ENCODE measurements around the gene HDC. TPM values are rescaled to one million over a fixed set of nuclear protein-coding genes. Genes with fewer than 3 reads are reported as not detected.

Gene HDC
- total and polyA plus RNA-seq, 11 donors, result 0.18 to 0.97 (median 0.39) TPM; not detected in 3

DNA sequence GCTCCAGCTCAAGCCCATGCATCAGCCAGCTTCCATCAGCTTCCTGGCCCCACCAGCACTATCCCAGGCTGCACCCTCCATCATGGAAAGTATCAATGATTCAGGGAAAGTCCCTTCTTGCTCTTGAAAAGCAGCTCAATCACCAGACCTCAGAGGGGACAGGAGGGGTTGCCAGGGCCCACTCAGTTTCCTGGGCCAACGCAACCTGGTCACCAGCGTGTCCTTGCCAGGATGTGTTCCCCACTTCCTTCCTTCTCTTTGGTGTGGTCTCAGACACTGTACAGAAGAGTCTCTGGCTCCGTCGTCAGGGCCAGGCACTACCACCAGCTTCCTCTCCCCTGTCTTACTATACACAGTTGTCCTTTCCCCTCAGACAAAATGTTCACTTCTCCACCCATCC, 3.0 kb downstream of the HDC start:
- Histone ChIP-seq H3K4me1 (peaks cover 0 to 22% (median 0%) of the 10 kb centered on the region in 12 donors), H3K27ac (no peak overlapping the region), H3K27me3 (peaks cover 0 to 7% (median 0%) of the 10 kb centered on the region in 9 donors), H3K9me3 (peaks cover 0 to 4% (median 0%) of the 10 kb centered on the region in 12 donors), H3K4me3 (no peak overlapping the region), H3K36me3 (no peaks in the 10 kb centered on the region)
- ATAC-seq (peak in 1 of 4 donors; percentile 29), DNase-seq (no peak)
- intact Hi-C loops (cut with DNase I), result no loop called here
- 53 to 62% (median 59%) methylated on average over 4 of the region's 4 CpGs for WGBS, 4 donors
- TF ChIP-seq, protein P1, sequence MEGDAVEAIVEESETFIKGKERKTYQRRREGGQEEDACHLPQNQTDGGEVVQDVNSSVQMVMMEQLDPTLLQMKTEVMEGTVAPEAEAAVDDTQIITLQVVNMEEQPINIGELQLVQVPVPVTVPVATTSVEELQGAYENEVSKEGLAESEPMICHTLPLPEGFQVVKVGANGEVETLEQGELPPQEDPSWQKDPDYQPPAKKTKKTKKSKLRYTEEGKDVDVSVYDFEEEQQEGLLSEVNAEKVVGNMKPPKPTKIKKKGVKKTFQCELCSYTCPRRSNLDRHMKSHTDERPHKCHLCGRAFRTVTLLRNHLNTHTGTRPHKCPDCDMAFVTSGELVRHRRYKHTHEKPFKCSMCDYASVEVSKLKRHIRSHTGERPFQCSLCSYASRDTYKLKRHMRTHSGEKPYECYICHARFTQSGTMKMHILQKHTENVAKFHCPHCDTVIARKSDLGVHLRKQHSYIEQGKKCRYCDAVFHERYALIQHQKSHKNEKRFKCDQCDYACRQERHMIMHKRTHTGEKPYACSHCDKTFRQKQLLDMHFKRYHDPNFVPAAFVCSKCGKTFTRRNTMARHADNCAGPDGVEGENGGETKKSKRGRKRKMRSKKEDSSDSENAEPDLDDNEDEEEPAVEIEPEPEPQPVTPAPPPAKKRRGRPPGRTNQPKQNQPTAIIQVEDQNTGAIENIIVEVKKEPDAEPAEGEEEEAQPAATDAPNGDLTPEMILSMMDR (IDR thresholded peaks at IDR 0.05), result no peak
- TF ChIP-seq POLR2A (IDR thresholded peaks at IDR 0.05), result no peak

DNA sequence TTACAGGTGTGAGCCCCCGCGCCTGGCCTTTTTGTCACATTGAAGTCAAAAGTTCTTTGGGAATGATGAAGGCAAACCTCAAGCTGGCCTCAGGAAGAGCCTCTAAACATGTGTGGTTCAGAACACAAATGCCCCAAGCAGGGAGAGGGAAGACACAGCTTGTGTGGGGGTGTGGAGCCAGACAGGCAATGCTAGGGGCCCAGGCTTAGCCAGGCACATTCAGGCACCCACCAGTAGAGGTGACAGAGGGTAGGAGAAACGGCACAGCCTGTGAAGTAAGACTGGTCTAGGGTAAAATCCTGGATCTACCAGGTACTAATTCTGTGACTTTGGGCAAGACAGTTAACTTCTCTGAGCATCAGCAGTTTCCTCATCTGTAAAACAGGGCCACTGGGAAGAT, 3.5 kb downstream of the HDC start:
- H3K36me3 ChIP-seq, result no peaks in the 10 kb centered on the region
- no peak for ATAC-seq
- WGBS, 4 donors, result 81 to 93% (median 88%) methylated on average over 3 of the region's 3 CpGs

DNA sequence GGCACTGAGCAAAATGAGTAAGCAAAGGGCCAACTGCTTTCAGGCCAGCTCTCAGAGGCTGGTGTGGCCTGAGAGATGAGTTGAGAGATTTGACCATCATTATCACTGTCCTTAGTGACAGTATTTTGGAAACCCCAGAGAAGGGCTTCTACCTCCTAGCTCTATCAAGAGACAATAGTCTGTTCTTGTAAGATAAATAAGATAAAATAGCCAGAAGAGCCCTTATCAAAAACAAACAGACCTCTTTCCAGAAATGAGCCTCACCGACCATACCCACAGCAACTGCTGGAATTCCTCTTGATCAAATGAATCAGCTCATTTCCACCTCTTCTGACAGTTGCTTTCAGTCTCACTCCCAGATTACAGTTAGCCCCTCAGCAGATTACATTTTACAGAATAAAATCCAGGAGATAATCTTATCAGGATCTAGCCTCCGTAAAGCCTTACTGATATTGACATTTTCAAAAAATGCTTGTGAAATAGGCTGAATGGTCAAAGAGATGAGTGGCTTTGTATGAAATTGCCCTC, 4.5 kb downstream of the HDC start:
- peaks cover 0 to 22% (median 0%) of the 10 kb centered on the region in 12 donors for H3K4me1 ChIP-seq
- no peaks in the 10 kb centered on the region for H3K36me3 ChIP-seq
- TF ChIP-seq, protein P1 (IDR thresholded peaks at IDR 0.05), result no peak
- TF ChIP-seq POLR2A (IDR thresholded peaks at IDR 0.05), result no peak
- 41 to 54% (median 51%) methylated on average over 2 of the region's 2 CpGs for WGBS, 4 donors
- no peaks in the 10 kb centered on the region for H3K9me3 ChIP-seq
- no peak overlapping the region for H3K4me3 ChIP-seq
- no peak for DNase-seq
- ATAC-seq, result no peak
- intact Hi-C loops (cut with DNase I), result no loop called here
- peaks cover 0 to 3% (median 0%) of the 10 kb centered on the region in 9 donors for H3K27me3 ChIP-seq
- no peak overlapping the region for H3K27ac ChIP-seq

More for the DNA sequence above, 3.5 kb downstream of the HDC start:
- DNase-seq, result no peak
- H3K27ac ChIP-seq, result no peak overlapping the region
- intact Hi-C loops (cut with DNase I), result no loop called here
- no peaks in the 10 kb centered on the region for H3K9me3 ChIP-seq
- no peak for TF ChIP-seq POLR2A (IDR thresholded peaks at IDR 0.05)
- TF ChIP-seq, protein P1 (IDR thresholded peaks at IDR 0.05), result no peak
- peaks cover 0 to 3% (median 0%) of the 10 kb centered on the region in 9 donors for H3K27me3 ChIP-seq
- no peak overlapping the region for H3K4me3 ChIP-seq
- H3K4me1 ChIP-seq, result peaks cover 0 to 22% (median 0%) of the 10 kb centered on the region in 12 donors

DNA sequence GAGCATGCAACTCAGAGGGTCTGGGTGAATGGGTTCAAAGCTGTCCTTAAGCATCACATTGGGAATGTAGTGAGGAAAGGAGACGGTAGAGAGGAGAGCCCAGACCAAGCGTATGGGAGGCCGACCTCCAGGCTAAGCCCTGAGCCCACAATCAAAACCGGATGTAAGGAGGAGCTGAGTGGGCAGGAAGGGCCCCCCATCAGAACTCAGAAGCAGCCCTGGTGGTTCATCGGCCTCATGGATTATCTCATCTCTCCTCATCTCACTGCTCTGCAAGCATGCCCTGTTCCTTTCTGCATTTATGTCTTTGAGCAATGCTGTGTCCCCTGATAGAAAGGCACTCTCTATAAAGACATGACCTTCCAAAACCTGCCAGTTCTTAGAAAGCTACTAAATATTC, 6.2 kb downstream of the HDC start:
- ATAC-seq, result no peak
- WGBS, 4 donors, result 55 to 80% (median 71%) methylated on average over 5 of the region's 5 CpGs
- H3K27me3 ChIP-seq, result no peaks in the 10 kb centered on the region
- intact Hi-C loops (cut with DNase I), result no loop called here
- no peaks in the 10 kb centered on the region for H3K36me3 ChIP-seq
- H3K9me3 ChIP-seq, result no peaks in the 10 kb centered on the region
- no peak for DNase-seq
- no peak for TF ChIP-seq POLR2A (IDR thresholded peaks at IDR 0.05)
- TF ChIP-seq, protein P1 (IDR thresholded peaks at IDR 0.05), result no peak
- H3K27ac ChIP-seq, result no peak overlapping the region
- no peak overlapping the region for H3K4me3 ChIP-seq
- peaks cover 0 to 22% (median 0%) of the 10 kb centered on the region in 12 donors for H3K4me1 ChIP-seq

All from heart left ventricle (tissue), 16 donors.